Measurements from ENCODE around the gene FGF2. TPM values are rescaled to one million over a fixed set of nuclear protein-coding genes. Genes with fewer than 3 reads are reported as not detected.
"Not testable (repeated sequence)": the region's sequence is repeated elsewhere in the genome, so short reads cannot be mapped to it uniquely, and the experiment has no call there.

Gene FGF2
- total RNA-seq, 1 donor from 2014 or later, result 10.3 TPM

- DNase-seq (ENCODE audit: low read depth in 2 of 2), result not testable (repeated sequence)
Observed at GRCh38 chr4:122812823-122813222, 13.8 kb upstream of the FGF2 start.

- no peak for DNase-seq (ENCODE audit: low read depth in 2 of 2)
Observed at GRCh38 chr4:122814426-122814825, 12.2 kb upstream of the FGF2 start.

GRCh38 chr4:122815248-122815647, 11.4 kb upstream of the FGF2 start:
- no peak for DNase-seq (ENCODE audit: low read depth in 2 of 2)

- DNase-seq (ENCODE audit: low read depth in 2 of 2), result no peak
Observed at GRCh38 chr4:122816476-122816875, 10.2 kb upstream of the FGF2 start.

DNA sequence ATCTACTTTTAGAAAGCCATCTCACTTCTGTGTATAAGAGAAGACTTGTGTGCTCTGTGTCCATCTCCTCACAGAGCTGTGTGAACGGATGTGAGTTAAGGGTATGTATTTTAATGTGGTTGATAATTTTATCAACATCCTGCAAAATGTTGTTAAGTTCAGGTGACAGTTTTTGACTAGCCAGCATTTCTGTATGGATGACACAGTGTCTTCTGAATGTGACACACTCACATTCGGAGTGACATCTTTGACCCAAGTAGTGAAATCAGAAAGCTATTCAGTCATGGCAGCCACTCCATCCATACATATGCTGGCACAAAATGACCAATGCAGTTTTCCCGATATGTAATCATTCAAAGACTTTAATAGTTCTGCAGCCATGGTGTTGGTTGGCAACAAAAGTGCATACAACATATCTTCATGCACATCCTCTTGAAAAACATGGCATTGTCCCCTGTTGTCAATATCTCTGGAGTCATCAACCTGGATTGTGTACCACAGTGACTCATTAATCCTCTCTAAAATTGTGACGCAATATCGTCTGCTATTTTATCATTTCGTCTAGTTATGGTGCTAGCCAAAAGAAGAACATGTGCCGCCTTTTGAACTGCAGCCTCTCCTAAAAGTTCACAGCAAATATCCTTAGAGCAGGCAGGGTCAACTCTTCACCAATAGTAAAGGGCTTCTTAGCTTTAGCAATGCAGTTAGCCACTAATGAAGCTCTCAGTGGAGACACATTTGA, 6.8 kb upstream of the FGF2 start:
- DNase-seq (ENCODE audit: low read depth in 2 of 2), result no peak

- no peak for DNase-seq (ENCODE audit: low read depth in 2 of 2)
Observed at GRCh38 chr4:122821092-122821491, 5.5 kb upstream of the FGF2 start.

GRCh38 chr4:122822466-122822865, 4.2 kb upstream of the FGF2 start:
- no peak for DNase-seq (ENCODE audit: low read depth in 2 of 2)

DNA sequence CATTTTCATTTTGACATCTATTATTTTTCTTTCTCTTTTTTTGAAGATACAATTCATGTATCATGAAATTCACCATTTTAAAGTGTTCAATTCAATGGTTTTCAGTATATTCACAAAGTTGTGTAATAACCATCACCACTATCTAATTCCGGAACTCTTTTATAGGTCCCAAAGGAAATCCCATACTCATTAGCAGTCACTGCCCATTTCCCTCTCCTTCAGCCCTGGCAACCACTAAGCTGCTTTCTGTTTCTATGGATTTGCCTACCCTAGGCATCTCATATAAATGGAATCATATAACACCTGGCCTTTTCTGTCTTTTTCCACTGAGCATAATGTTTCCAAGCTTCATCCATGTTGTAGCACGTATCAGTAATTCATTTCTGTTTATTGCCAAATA, 3.2 kb upstream of the FGF2 start:
- peak; percentile 36 to 89 for DNase-seq (ENCODE audit: low read depth in 2 of 2)

- DNase-seq (ENCODE audit: low read depth in 2 of 2), result no peak
Observed at GRCh38 chr4:122824616-122825015, 2.0 kb upstream of the FGF2 start.

DNA sequence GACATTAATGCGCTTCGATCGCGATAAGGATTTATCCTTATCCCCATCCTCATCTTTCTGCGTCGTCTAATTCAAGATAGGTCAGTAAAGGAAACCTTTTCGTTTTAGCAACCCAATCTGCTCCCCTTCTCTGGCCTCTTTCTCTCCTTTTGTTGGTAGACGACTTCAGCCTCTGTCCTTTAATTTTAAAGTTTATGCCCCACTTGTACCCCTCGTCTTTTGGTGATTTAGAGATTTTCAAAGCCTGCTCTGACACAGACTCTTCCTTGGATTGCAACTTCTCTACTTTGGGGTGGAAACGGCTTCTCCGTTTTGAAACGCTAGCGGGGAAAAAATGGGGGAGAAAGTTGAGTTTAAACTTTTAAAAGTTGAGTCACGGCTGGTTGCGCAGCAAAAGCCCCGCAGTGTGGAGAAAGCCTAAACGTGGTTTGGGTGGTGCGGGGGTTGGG, 528 bp upstream of the FGF2 start:
- no peak for DNase-seq (ENCODE audit: low read depth in 2 of 2)

DNA sequence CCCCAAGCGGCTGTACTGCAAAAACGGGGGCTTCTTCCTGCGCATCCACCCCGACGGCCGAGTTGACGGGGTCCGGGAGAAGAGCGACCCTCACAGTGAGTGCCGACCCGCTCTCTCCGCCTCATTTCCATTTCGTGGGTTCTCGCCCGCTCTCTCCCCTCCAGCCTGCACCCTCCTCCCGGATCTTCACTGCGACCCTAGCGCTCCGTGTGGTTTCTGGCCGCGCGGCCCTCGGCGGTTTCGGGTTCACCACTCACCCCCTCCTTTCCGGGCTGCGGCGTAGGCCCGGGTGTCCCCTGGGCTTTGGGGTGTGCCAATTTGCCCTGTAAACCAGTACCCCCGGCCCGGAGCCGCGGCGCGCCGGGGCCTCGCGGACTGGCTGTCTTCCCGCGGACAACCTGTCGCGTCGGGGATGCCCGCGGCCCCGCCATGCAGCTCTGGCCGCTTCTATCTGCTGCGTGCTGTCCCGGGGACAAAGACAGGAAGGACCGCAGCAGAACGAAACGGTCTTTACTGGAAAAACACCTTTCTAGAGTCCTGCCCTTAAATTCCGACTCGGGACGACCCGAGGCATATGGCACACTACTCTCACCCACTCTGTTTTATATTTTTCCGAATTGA, 737 bp downstream of the FGF2 start:
- DNase-seq (ENCODE audit: low read depth in 2 of 2), result peak in 1 of 2 donors; percentile 47

DNA sequence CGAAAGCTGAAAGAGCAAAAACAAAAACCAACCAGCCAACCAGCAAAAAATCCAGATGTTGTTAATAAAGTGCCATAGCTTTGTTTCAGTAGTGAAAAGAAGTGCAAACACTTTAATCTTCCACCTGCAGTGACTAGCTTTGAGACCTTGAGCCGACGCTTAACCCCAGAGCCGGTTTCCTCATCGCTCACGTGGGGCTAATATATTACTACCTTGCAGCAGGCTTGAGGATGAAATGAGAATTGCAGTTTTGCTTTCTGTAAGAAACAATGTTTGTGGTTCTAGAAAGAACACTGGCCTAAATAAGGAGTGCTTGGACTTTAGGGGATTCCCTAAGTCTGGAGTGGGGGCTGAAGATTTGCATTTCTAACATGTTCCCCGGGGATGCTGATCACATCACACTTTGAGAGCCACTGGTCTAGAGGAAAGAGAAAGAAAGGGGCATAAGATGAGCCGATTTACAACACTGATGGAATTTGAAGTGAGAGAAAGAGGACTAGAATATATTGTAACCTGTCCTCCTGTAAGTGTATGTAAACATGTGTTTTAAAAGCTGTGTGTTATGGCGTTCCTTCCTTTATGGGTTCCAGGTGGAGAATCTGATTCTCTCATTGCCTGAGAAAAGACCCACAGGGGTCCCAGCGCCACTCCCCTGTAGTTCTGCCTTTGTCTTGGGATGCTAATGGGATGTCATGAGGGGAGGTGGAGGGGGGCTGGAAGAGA, 1.4 kb downstream of the FGF2 start:
- peak in 1 of 2 donors; percentile 68 for DNase-seq (ENCODE audit: low read depth in 2 of 2)

DNA sequence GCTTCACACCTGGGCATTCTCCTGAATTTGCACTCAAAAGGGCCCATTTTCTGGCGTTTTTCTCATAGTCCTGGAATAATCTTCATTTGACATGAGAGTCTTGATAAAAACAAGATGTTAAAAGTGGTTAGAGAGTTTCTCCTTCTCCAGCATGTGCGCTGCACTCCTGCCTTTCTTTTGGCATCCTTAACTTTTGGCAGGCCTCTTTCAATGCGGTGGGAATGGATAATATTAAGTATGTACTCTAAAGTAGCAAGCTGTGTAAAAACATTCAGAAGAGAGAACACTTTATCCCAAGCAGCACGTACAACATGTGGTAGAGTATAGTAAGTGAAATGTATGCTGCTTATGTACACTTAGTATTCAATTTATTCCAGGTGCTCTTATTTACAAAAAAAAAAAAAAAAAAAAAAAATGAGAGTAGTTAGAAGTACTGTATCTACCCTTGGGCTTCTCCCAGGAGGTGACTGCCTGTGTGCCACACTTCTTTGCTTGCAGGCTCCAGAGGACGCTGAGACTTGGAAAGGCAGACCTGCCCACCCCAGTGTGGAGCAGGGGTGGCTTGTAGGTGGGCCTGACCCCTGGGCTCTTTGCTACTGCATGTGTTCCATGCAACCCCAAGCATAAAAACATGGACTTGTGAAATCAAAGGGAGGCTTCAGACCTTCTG, 3.9 kb downstream of the FGF2 start:
- DNase-seq (ENCODE audit: low read depth in 2 of 2), result no peak

DNA sequence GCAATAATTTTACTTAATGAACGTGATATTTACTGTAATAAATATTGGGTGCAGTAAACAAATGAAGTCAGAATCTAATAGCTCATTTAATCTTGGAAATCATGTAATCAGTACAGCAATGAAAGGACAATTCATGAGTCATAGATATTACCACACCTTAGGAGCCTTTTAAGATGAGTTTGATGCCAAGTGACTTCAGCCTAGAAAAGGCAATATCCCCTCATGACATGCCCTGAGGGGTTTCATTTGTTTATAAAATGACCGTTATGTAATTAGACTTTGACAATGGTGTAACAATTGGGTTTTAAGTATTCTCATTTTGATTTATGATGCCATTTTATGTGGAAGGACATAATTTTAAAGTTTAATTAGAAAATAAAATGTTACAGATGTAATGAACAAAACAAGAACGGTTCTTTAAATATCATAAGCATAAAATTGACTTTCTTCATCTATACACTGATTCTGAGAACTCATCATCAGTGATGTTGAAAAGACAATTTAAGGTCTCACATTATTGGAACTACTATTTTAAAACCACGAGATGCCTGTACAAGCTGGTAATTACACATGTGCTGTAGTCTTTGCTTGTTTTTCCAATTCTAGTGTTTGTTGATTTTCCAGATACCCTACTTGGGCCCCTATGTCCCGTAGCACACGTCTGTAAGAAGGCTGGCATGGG, 5.0 kb downstream of the FGF2 start:
- DNase-seq (ENCODE audit: low read depth in 2 of 2), result no peak

DNA sequence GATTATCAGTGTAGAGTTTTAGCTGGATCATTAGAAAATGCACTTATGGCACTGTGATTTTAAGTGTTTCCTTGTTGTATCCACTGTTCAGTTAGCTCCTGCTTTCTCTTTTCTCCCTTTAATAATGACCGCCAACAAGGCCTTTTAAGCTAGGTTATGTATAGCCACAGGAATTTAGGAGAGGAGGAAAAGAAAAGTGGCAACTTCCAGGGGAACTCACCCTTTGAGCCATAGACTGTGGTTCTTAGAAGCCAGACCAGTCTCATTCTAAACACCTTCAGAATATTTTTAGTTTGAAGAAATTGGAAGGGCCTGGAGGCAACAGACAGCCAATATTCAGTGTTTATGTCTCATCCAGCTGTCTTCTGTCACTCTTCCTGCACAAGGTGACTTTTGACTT, 6.1 kb downstream of the FGF2 start:
- no peak for DNase-seq (ENCODE audit: low read depth in 2 of 2)

GRCh38 chr4:122833999-122834398, 7.4 kb downstream of the FGF2 start:
- no peak for DNase-seq (ENCODE audit: low read depth in 2 of 2)

DNA sequence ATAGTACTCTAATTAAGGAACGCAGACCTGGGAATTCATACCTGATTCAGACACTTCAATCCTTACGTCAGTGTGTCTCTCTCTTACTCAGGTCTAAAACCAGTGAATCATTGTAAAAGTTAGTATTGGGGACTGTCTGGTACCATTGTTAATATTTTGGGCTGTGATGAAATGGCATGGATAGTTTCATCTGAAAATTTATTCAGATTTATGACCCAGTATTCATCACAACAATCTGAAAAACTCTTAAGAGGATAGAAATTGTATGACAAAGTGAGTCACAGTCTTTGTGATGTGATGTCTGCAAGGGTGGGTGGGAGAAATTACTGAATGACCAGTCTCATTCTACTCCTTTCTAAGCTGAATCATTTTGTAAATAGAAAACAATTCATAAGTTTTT, 10.3 kb downstream of the FGF2 start:
- peak in 1 of 2 donors; percentile 46 for DNase-seq (ENCODE audit: low read depth in 2 of 2)

DNA sequence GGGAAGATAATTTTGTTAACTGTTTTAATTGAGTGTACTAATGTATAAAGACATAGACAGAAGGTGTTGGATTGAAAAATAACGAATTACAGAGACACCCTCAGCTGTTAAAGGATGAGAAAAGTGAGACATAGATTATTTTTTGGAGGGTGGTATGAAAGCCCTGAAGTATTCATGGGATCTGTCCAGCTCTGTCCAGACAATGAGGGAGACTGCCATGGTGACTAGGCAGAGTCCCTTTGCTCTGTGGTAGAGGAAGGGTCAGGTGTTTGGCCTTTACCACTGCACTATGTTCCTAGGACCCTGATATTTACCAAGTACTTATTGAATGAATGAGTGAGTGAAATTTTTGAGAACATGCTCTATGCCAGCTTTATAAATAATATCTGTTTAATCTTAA, 11.4 kb downstream of the FGF2 start:
- no peak for DNase-seq (ENCODE audit: low read depth in 2 of 2)

DNA sequence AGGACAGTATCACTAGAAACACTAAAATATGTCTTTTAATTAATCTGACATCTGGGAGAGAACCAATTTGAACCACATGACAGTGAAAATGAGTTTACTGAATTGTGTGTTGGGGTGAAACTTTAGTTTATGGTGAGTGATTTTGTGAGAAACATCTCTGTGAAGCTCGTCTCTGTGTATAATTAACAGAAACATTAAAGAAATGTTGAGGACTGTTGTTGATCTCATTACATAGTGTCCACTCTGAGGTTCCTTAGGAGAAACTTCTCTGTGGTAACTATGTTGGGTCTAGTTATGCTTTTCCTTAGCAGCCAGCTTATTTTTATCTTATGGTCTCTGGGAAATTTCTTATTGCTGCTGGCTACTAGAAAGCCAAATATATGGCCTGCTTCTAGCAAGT, 15.8 kb downstream of the FGF2 start:
- DNase-seq (ENCODE audit: low read depth in 2 of 2), result no peak

DNA sequence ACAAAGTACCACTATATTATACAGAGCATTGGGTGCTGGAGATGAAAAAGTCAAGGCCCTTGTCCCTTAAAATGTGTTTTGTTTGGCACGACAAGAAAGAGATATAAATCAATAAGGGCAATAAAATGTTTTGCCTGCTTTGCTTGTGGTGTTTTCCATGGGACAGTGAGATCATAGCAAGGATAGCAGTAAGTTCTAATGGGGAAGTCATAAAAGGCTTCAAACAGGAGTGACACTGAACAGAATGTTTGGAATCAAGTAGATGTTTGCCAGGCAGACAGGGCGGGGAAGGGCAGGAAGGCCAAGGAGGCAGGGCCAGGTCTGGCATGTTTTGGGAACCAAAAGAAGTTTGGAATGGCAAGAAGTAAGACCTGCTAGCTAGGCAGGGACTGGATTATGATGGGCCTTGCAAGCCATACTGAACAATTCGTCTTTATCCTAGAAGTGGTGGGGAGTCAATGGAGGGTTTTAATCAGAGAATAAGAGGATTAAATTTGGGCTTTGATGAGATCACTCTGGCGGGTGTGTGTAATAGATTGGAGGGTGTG, 16.4 kb downstream of the FGF2 start:
- DNase-seq (ENCODE audit: low read depth in 2 of 2), result no peak

DNA sequence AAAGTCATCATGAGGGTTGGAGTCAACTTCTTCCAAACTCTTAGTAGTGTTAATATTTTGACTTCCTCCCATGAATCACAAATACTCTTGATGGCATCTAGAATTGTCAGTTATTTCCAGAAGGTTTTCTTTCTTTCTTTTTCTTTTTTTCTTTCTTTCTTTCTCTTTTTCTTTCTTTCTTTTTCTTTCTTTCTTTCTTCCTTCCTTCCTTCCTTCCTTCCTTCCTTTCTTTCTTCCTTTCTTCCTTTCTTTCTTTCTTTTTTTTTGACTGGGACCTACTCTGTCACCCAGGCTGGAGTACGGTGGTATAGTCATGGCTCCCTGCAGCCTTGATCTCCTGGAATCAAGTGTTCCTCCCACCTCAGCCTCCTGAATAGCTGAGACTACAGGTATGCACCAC, 17.8 kb downstream of the FGF2 start:
- not testable (repeated sequence) for DNase-seq (ENCODE audit: low read depth in 2 of 2)
